HG02571 (cell line): Measurements from ENCODE around the gene ANKRD34A.

Source experiments
- ATAC-seq: cut with Tn5 transposase; IDR thresholded peaks from one replicate; pipeline ENCODE4 v1.9.1; 2021; ENCODE audit warnings: mild to moderate bottlenecking, moderate library complexity; ENCODE audit not compliant: unreplicated experiment

Gene ANKRD34A

DNA sequence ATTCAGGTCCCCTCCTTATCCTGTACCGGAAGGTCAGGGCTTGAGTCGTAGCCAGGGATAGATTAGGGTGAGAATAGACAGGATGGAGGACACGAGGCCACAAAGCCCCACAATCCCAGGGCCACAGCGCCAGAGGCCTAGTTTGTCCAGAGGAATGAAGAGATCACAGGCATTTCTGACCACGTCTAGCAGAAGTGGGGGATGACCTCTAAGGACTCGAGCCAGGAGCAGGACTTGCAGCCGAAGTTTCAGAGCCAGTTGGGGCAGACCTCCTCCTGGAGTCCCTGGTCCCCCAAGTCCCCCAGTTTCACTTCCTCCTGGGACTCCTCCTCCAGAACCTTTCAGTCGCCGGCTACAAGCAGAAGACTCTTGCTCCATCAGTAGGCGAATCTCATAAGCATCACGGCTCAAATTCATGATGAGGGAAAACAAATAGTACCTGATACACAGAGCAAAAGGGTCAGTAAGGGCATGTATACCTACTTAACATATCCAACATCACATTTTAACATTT lies 52.2 kb downstream of the ANKRD34A start:
- no peak for ATAC-seq
